Fibroblast of peridontal ligament (primary cell): ENCODE measurements around the gene DKK1.
A peak's percentile ranks its signal among the peaks of the same experiment; 100 is the strongest.
"Not testable (repeated sequence)": the region's sequence is repeated elsewhere in the genome, so short reads cannot be mapped to it uniquely, and the experiment has no call there.

Experiments used
- DNase-seq: peaks from one replicate; pipeline ENCODE4 v3.0.0-alpha.2; 2010; ENCODE audit errors: extremely low read depth

DKK1 gene

GRCh38 chr10:52318136-52318701 lies 4.1 kb downstream of the DKK1 start:
- DNase-seq, result peak; percentile 57

GRCh38 chr10:52318822-52319464 lies 4.9 kb downstream of the DKK1 start:
- DNase-seq, result peak; percentile 96

- DNase-seq, result peak; percentile 22
Observed at GRCh38 chr10:52319926-52320325, 5.8 kb downstream of the DKK1 start.

GRCh38 chr10:52322323-52322722 lies 8.2 kb downstream of the DKK1 start:
- DNase-seq, result no peak

GRCh38 chr10:52322936-52323335 lies 8.9 kb downstream of the DKK1 start:
- DNase-seq, result no peak

GRCh38 chr10:52326382-52326781 lies 12.3 kb downstream of the DKK1 start:
- no peak for DNase-seq

- no peak for DNase-seq
Observed at GRCh38 chr10:52331638-52332364, 17.7 kb downstream of the DKK1 start.

- no peak for DNase-seq
Observed at GRCh38 chr10:52332815-52333214, 18.7 kb downstream of the DKK1 start.

GRCh38 chr10:52334595-52334994 lies 20.5 kb downstream of the DKK1 start:
- no peak for DNase-seq

GRCh38 chr10:52335665-52336064 lies 21.6 kb downstream of the DKK1 start:
- DNase-seq, result no peak

- DNase-seq, result no peak
Observed at GRCh38 chr10:52337225-52337624, 23.1 kb downstream of the DKK1 start.

GRCh38 chr10:52343439-52343838 lies 29.4 kb downstream of the DKK1 start:
- DNase-seq, result peak; percentile 34

- DNase-seq, result no peak
Observed at GRCh38 chr10:52346394-52347326, 32.6 kb downstream of the DKK1 start.

- DNase-seq, result no peak
Observed at GRCh38 chr10:52347327-52347667, 33.2 kb downstream of the DKK1 start.

GRCh38 chr10:52348037-52348564 lies 34.0 kb downstream of the DKK1 start:
- DNase-seq, result no peak

GRCh38 chr10:52351914-52352330 lies 37.8 kb downstream of the DKK1 start:
- DNase-seq, result peak; percentile 22

GRCh38 chr10:52353205-52353604 lies 39.1 kb downstream of the DKK1 start:
- DNase-seq, result no peak

GRCh38 chr10:52353960-52354394 lies 39.9 kb downstream of the DKK1 start:
- DNase-seq, result peak; percentile 88

GRCh38 chr10:52357971-52358370 lies 43.9 kb downstream of the DKK1 start:
- no peak for DNase-seq

GRCh38 chr10:52359441-52359840 lies 45.4 kb downstream of the DKK1 start:
- no peak for DNase-seq

GRCh38 chr10:52365547-52366432 lies 51.7 kb downstream of the DKK1 start:
- DNase-seq, result not testable (repeated sequence)
